Measurements from ENCODE around the gene SPTBN4.

GRCh38 chr19:40604647-40605215, 137.9 kb downstream of the SPTBN4 start:
- TF ChIP-seq CTCF (IDR thresholded peaks at IDR 0.05) (no peak), POLR2A (IDR thresholded peaks at IDR 0.05) (no peak)

Data from body of pancreas (tissue), 4 donors.